ENCODE measurements around the gene NEURL2.

DNA sequence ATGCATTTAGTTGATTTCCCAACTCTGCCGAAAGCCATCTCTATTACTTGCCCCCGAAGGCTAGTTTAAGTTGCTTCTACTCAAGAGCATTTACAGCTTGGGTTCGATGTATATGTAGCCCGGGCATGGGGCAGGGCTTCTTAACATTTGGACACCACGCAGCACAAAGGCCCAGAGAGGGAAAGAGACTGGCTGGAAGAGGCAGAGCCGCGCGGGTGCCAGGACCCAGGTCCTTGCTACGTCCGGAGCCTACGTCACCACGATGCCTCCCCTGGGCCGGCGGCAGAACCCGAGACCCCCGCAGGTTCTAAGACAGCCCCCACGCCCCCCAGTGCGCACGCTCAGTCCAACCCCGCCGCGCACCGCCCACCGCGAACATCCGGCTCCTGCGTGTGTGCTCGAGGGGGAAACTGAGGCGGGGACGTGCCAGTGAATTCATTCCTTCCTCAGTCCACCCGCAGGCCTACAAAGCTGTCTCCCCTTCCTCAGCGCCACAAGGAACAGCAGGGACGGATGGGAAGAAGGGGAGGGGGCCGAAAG lies 43.1 kb upstream of the NEURL2 start:
- TF ChIP-seq POLR2A (IDR thresholded peaks at IDR 0.05) (no peak), EP300 (IDR thresholded peaks at IDR 0.05) (no peak)

Measured in suprapubic skin (tissue), 2 donors.